KMS-11 (cell line): Measurements from ENCODE around the gene PGM1.

Source experiments
- H2AFZ ChIP-seq: fragments of 200-600 bp; sonication (generic); 2 replicates; pipeline ENCODE4 v1.6.1; 2016; ENCODE audit warnings: antibody characterized with exemption, mixed run types, low read depth
- H3K27ac ChIP-seq: fragments of 200-600 bp; sonication (generic); 2 replicates; pipeline ENCODE4 v1.6.1; 2016; ENCODE audit warnings: mild to moderate bottlenecking, mixed run types
- H3K27me3 ChIP-seq: fragments of 200-600 bp; sonication (generic); 2 replicates; pipeline ENCODE4 v1.6.1; 2017; ENCODE audit warnings: mild to moderate bottlenecking, low read depth, mixed run types, moderate library complexity; ENCODE audit not compliant: insufficient read depth
- H3K36me3 ChIP-seq: fragments of 200-600 bp; sonication (generic); 2 replicates; pipeline ENCODE4 v1.6.1; 2017; ENCODE audit warnings: mild to moderate bottlenecking, mixed run types; ENCODE audit not compliant: insufficient read depth
- H3K4me1 ChIP-seq: fragments of 200-600 bp; sonication (generic); 2 replicates; pipeline ENCODE4 v1.6.1; 2016; ENCODE audit warnings: mild to moderate bottlenecking, low read depth, mixed run types; ENCODE audit not compliant: poor library complexity, severe bottlenecking
- H3K4me2 ChIP-seq: fragments of 200-600 bp; sonication (generic); 2 replicates; pipeline ENCODE4 v1.7.0; 2016; ENCODE audit warnings: mild to moderate bottlenecking, mixed run types
- H3K4me3 ChIP-seq: fragments of 200-600 bp; sonication (generic); IDR thresholded peaks from 2 replicates; pipeline ENCODE4 v1.6.1; 2017; ENCODE audit warnings: low read depth, low read length, mixed read lengths; ENCODE audit not compliant: insufficient read depth
- H3K79me2 ChIP-seq: fragments of 200-600 bp; sonication (generic); 2 replicates; pipeline ENCODE4 v1.6.1; 2016; ENCODE audit warnings: low read depth, mixed run types; ENCODE audit not compliant: insufficient read depth
- H3K9ac ChIP-seq: fragments of 200-600 bp; sonication (generic); 2 replicates; pipeline ENCODE4 v1.6.1; 2016; ENCODE audit warnings: mild to moderate bottlenecking, mixed run types
- H4K20me1 ChIP-seq: fragments of 200-600 bp; sonication (generic); 2 replicates; pipeline ENCODE4 v1.6.1; 2016; ENCODE audit warnings: mild to moderate bottlenecking, mixed run types; ENCODE audit not compliant: insufficient read depth
- CTCF ChIP-seq: fragments of 200-600 bp; sonication (generic); conservative IDR thresholded peaks from 2 replicates; pipeline ENCODE4 v1.6.1; 2017; ENCODE audit warnings: low read depth, mild to moderate bottlenecking, antibody characterized with exemption, low read length, moderate library complexity, mixed read lengths

PGM1 gene

GRCh38 chr1:63682936-63683335 lies 89.7 kb downstream of the PGM1 start:
- Histone ChIP-seq H3K27ac (no peak overlapping the region), H2AFZ (no peak overlapping the region), H3K4me2 (no peak overlapping the region), H4K20me1 (no peaks in the 10 kb centered on the region), H3K36me3 (no peaks in the 10 kb centered on the region), H3K27me3 (no peaks in the 10 kb centered on the region), H3K9ac (no peak overlapping the region), H3K4me1 (no peaks in the 10 kb centered on the region), H3K79me2 (no peaks in the 10 kb centered on the region), H3K4me3 (no peak overlapping the region)
- no peak for TF ChIP-seq CTCF

- Histone ChIP-seq H3K4me1 (no peaks in the 10 kb centered on the region), H3K36me3 (no peaks in the 10 kb centered on the region), H3K9ac (no peak overlapping the region)
Observed at GRCh38 chr1:63683759-63684158, 90.5 kb downstream of the PGM1 start.

GRCh38 chr1:63686696-63687095 lies 93.5 kb downstream of the PGM1 start:
- peaks cover 12% of the 10 kb centered on the region for H3K4me1 ChIP-seq
- no peaks in the 10 kb centered on the region for H3K36me3 ChIP-seq
- H3K4me2 ChIP-seq = no peak overlapping the region
- no peaks in the 10 kb centered on the region for H3K27me3 ChIP-seq
- no peaks in the 10 kb centered on the region for H4K20me1 ChIP-seq
- no peak for TF ChIP-seq CTCF
- H2AFZ ChIP-seq = no peak overlapping the region
- H3K27ac ChIP-seq = no peak overlapping the region
- H3K79me2 ChIP-seq = no peaks in the 10 kb centered on the region
- no peak overlapping the region for H3K4me3 ChIP-seq
- H3K9ac ChIP-seq = no peak overlapping the region

More at GRCh38 chr1:63683759-63684158, 90.5 kb downstream of the PGM1 start:
- Histone ChIP-seq H3K79me2 (no peaks in the 10 kb centered on the region), H4K20me1 (no peaks in the 10 kb centered on the region), H3K27me3 (no peaks in the 10 kb centered on the region), H3K27ac (no peak overlapping the region), H2AFZ (no peak overlapping the region), H3K4me2 (no peak overlapping the region), H3K4me3 (no peak overlapping the region)
- TF ChIP-seq CTCF = no peak

- Histone ChIP-seq H3K36me3 (no peaks in the 10 kb centered on the region), H3K27me3 (no peaks in the 10 kb centered on the region), H3K4me2 (no peak overlapping the region), H3K79me2 (no peaks in the 10 kb centered on the region), H3K4me1 (peaks cover 29% of the 10 kb centered on the region), H4K20me1 (no peaks in the 10 kb centered on the region), H3K27ac (no peak overlapping the region), H2AFZ (no peak overlapping the region), H3K9ac (no peak overlapping the region), H3K4me3 (no peak overlapping the region)
- TF ChIP-seq CTCF = no peak
Observed at GRCh38 chr1:63688302-63688890, 95.2 kb downstream of the PGM1 start.
